ENCODE results near the gene ZNF487. TPM values are rescaled to one million over a fixed set of nuclear protein-coding genes. Genes with fewer than 3 reads are reported as not detected.

Gene ZNF487
- total RNA-seq, 2 donors from 2014 or later: 1.6 to 7.5 TPM

DNA sequence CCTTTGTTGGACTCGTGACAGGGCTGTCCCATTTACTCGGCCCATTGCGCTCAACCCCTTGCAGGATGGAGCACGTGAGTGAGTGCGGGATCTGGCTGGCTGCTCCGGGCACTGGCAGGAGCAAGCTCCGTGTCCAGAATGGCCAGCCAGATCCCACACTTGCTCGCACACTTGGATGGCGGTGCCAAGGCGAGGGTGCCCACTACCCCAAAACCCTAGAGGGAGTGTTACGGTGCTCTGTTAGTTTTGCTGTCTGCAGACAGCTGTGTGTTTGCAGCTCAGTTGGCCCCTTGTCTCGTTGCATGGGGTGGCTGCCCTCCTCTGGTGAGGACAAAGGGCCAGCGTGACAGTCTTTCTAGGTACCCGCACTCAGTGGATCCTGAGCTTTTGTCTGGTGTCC is 34.2 kb downstream of the ZNF487 start:
- no peak for DNase-seq
- H3K27me3 ChIP-seq: no peaks in the 10 kb centered on the region
- TF ChIP-seq, protein P1, sequence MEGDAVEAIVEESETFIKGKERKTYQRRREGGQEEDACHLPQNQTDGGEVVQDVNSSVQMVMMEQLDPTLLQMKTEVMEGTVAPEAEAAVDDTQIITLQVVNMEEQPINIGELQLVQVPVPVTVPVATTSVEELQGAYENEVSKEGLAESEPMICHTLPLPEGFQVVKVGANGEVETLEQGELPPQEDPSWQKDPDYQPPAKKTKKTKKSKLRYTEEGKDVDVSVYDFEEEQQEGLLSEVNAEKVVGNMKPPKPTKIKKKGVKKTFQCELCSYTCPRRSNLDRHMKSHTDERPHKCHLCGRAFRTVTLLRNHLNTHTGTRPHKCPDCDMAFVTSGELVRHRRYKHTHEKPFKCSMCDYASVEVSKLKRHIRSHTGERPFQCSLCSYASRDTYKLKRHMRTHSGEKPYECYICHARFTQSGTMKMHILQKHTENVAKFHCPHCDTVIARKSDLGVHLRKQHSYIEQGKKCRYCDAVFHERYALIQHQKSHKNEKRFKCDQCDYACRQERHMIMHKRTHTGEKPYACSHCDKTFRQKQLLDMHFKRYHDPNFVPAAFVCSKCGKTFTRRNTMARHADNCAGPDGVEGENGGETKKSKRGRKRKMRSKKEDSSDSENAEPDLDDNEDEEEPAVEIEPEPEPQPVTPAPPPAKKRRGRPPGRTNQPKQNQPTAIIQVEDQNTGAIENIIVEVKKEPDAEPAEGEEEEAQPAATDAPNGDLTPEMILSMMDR (IDR thresholded peaks at IDR 0.05): no peak
- no peak for TF ChIP-seq POLR2A (IDR thresholded peaks at IDR 0.05)
- intact Hi-C loops (cut with DNase I): no loop called here
- H3K4me3 ChIP-seq: no peak overlapping the region
- no peaks in the 10 kb centered on the region for H3K9me3 ChIP-seq
- no peaks in the 10 kb centered on the region for H3K36me3 ChIP-seq (replicated peaks in 1 of 2; ENCODE audit: insufficient read depth in 1 of 2, low read depth in 2 of 2)
- 90 to 93% methylated on average over 9 to 13 of the region's 14 CpGs for WGBS, 2 donors
- H3K27ac ChIP-seq: no peak overlapping the region
- no peak for ATAC-seq
- no peaks in the 10 kb centered on the region for H3K4me1 ChIP-seq

DNA sequence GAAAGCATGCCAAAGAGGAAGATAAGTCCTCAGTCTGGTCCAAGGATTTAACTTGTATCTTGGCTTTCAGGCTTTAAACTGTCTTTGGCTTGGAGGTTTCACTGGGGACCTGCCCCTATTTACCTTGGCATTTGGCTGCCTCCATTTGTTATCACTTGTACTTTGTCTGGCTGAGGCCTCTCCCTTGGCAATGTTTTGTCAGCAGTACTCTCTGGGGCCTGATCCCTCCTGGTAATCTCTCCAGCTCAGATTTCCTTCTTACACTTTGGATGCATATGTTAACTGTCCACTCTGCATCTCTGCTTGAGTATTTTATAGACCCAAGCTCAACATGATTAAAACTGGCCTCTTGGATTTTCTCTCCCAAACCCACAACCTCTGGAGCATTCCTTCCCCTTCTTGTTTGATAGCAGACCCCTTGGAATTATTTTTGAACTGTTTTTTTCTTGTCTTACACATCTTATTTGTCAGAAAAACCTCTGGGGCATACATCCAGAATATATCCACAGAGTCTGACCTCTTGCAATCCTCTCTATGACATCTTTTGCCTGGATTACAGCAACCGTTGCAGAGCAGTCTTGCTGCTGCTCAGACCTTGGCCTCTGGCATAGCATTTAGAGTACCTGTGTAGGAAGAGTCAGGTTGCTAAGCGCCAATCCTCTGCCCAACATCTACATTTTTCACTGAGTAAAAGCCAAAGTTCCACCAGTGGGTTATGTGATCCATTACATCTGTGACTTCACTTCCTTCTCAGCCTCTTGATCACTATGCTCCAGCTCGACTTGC is 35.2 kb downstream of the ZNF487 start:
- no peak for DNase-seq
- intact Hi-C loops (cut with DNase I): no loop called here

DNA sequence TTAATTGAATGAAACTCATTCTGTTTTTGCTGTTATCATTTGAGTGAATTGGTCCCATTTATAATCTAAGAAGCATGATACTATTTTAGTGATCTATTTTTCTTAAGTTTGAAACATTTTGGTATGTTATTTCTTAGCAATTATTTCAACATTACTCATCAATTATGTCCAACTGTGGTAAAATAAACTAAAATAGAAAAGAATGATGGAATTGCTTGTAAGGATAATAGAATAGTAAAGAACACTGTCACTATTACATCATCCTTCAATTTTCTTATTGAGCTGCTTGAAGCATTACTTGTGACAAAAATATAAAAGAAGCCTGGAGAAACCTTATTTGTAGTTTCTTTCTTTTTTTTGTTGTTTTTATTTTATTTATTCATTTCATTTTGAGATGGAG is 42.4 kb downstream of the ZNF487 start:
- Histone ChIP-seq H3K4me1 (no peaks in the 10 kb centered on the region), H3K9me3 (peaks cover 0 to 19% (median 0%) of the 10 kb centered on the region in 3 donors), H3K4me3 (no peak overlapping the region), H3K27ac (no peak overlapping the region), H3K27me3 (no peaks in the 10 kb centered on the region), H3K36me3 (replicated peaks in 1 of 2; ENCODE audit: insufficient read depth in 1 of 2, low read depth in 2 of 2) (no peaks in the 10 kb centered on the region)
- ATAC-seq (no peak), DNase-seq (no peak)
- intact Hi-C loops (cut with DNase I): no loop called here
- no peak for TF ChIP-seq POLR2A (IDR thresholded peaks at IDR 0.05)
- TF ChIP-seq, protein P1 (IDR thresholded peaks at IDR 0.05): no peak

More for the DNA sequence above, 35.2 kb downstream of the ZNF487 start:
- Histone ChIP-seq H3K36me3 (replicated peaks in 1 of 2; ENCODE audit: insufficient read depth in 1 of 2, low read depth in 2 of 2) (no peaks in the 10 kb centered on the region), H3K9me3 (no peaks in the 10 kb centered on the region), H3K4me1 (no peaks in the 10 kb centered on the region), H3K27ac (no peak overlapping the region), H3K27me3 (no peaks in the 10 kb centered on the region), H3K4me3 (no peak overlapping the region)
- 86 to 87% methylated on average over 3 of the region's 3 CpGs for WGBS, 2 donors
- no peak for ATAC-seq
- TF ChIP-seq, protein P1 (IDR thresholded peaks at IDR 0.05): no peak
- TF ChIP-seq POLR2A (IDR thresholded peaks at IDR 0.05): no peak

DNA sequence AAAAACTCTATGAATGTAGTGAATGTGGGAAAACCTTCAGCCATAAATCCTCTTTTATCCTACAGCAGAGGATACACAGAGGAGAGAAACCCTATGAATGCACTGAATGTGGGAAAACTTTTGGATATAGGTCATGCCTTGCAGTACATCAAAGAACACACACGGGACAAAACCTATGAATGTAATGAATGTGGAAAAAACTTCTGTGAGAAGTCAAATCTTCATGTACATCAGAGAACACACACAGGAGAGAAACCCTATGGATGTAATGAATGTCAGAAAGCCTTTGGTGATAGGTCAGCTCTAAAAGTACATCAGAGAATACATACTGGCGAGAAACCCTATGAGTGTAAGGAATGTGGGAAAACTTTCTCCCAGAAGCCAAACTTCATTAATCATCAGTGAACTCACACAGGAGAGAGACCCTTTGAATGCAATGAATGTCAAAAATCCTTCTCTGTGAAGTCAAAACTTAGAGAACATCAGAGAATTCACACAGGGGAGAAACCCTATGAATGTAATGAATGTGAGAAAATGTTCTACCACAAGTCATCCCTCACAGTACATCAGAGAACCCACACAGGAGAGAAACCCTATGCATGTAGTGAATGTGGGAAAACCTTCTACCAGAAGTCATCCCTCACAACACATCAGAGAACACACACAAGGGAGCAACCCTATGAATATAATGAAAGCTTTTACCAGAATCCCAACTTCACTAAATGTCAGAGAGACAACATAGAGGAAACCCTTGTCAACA is 45.6 kb downstream of the ZNF487 start:
- intact Hi-C loops (cut with DNase I): no loop called here
- Histone ChIP-seq H3K4me3 (no peak overlapping the region), H3K36me3 (replicated peaks in 1 of 2; ENCODE audit: insufficient read depth in 1 of 2, low read depth in 2 of 2) (no peaks in the 10 kb centered on the region), H3K9me3 (peaks cover 0 to 28% (median 0%) of the 10 kb centered on the region in 3 donors), H3K4me1 (no peaks in the 10 kb centered on the region), H3K27ac (no peak overlapping the region), H3K27me3 (no peaks in the 10 kb centered on the region)
- no peak for ATAC-seq
- TF ChIP-seq, protein P1 (IDR thresholded peaks at IDR 0.05): no peak
- no peak for TF ChIP-seq POLR2A (IDR thresholded peaks at IDR 0.05)
- no peak for DNase-seq
- 91 to 95% methylated on average over 2 of the region's 2 CpGs for WGBS, 2 donors

All from body of pancreas (tissue), 4 donors.